DMS53 treated with DMSO at 0.1 percent for 48 hours (cell line): ENCODE results near the gene GJC2.
"Not testable (repeated sequence)": the region's sequence is repeated elsewhere in the genome, so short reads cannot be mapped to it uniquely, and the experiment has no call there.

ENCODE experiments used
- DNase-seq: peaks from one replicate; lab custom pipeline; 2025; ENCODE audit not compliant: unreplicated experiment; lab: John Stamatoyannopoulos, UW

The GJC2 gene

GRCh38 chr1:228170666-228171065 lies 20.9 kb downstream of the GJC2 start:
- no peak for DNase-seq

GRCh38 chr1:228171221-228171891 lies 21.6 kb downstream of the GJC2 start:
- no peak for DNase-seq

DNA sequence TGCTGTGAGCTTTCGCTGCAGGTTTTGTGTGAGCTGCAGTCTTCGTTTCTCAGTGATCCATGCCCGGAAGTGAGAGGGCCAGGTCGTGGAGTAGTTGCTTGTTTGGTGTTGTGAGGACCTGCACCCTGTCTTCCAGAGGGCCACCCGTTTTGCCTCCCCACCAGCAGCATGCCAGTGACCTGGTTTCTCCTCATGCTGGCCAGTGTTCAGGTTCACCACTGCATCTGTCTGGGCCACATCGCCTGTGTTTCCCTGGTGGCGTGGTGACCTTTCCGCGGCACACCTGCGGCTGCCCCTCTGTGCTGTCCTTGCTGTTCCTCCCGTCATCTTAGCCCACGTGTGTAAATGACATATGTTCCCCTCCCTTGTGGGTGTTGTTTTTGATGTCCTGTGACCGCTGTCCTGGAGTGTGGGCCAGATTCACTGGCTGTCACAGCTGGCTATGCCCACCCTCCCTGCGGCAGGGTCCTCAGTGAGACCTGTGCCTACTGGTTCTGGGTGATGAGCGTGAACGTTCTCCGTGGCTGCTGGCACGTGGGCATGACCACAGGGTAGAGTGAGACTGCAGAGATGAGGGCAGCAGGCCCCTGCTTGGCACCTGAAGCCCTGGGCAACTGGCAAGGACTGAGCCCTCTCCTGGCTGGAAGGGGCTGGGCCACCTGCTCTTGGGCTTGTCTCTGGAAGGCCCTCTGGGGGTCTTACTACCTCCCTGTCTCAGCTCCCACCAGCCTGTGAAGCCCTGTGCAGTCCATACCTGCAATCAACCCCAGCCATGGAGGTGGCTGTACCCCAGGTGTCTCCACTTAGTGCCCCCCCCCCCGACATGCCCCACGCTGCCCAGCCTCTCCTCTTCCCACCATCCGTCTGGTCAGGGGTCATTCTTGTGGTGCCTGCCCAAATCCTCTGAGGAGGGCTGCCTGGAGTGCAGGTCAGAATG lies 23.1 kb downstream of the GJC2 start:
- no peak for DNase-seq

DNA sequence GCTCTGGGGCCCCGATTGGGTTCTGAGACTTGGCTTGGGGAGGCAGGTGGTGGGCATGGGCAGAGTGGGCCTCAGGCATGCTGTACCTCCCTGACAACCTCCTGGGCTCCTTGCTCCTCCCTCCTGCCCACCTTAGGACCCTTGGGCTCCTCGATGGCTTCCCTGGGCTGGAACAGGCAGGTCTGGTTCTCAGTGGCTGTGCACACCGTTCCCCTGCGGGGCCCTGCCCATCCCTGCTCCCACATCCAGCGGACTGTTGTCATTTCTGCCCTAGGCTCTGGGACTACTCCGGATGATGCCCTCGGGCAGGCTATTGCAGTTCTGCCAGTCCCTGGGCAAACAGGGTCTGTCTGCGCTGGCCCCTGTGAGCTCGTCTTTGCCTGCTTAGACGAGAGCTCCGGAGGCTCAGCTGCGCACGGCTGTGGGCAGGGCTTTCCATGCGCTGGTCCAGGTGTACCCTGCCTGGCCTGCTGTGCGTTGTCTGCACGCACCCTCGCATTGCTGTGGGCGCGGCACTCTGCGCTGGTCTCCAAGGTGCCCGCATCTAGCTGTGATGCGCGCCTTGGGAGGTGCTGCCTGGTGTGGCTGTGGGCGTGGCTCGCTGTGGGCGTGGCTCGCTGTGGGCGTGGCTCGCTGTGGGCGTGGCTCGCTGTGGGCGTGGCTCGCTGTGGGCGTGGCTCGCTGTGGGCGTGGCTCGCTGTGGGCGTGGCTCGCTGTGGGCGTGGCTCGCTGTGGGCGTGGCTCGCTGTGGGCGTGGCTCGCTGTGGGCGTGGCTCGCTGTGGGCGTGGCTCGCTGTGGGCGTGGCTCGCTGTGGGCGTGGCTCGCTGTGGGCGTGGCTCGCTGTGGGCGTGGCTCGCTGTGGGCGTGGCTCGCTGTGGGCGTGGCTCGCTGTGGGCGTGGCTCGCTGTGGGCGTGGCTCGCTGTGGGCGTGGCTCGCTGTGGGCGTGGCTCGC lies 24.1 kb downstream of the GJC2 start:
- not testable (repeated sequence) for DNase-seq

- DNase-seq = no peak
Measured at GRCh38 chr1:228174482-228175315, 25.0 kb downstream of the GJC2 start.

- no peak for DNase-seq
Measured at GRCh38 chr1:228175316-228176023, 25.7 kb downstream of the GJC2 start.

GRCh38 chr1:228176024-228176395 lies 26.3 kb downstream of the GJC2 start:
- DNase-seq = no peak

DNA sequence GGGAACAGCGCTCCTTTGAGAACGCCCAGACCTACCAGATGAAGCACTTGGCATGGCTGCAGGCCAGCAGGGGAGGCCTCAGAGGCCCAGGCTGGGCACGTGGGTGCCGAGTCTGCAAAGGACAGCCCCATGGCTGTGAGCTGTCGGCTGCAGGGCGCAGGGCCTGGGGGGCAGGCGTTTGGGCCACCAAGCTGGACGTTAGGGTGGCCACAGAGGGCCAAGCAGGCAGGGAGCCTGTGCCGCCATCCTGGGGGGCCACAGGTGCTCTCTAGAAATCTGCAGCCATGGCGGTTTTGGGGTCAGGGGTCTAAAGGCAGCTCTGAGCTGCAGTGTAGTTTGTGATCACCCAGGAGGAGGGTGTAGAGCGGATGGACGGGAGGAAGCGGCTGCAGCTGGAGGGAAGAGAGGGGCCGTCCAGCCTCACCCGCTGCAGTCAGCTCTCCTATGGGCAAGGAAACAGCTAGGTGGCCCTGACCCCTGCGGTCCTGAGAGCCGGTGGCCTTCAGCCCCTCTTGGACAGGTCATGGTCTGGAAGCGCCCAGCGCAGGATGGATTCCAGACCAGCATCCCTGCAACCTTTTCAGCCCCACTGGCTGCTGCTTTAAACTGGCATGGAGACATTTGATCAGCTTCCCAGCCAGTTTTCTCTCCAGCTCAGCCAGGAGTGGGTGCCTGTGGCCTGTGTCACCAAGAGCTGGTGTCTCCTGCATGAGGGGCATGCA lies 26.9 kb downstream of the GJC2 start:
- no peak for DNase-seq

DNA sequence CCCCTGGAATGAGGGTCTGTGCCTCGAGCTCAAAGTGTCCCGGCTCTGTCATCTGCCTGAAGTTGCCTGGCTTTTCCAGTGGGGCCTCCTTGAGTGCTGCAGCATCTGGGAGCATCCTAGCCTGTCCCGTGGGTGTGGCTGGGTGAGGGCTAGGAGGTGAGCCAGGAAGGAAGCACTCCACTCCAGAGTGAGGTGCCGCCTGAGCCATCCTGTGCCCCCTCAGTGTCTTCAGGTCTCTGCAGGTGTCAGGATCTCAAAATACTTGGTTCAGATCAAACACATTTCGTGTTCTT lies 27.4 kb downstream of the GJC2 start:
- DNase-seq = no peak

GRCh38 chr1:228177721-228178710 lies 28.3 kb downstream of the GJC2 start:
- DNase-seq = no peak

- no peak for DNase-seq
Measured at GRCh38 chr1:228178737-228179684, 29.3 kb downstream of the GJC2 start.

GRCh38 chr1:228180271-228180958 lies 30.7 kb downstream of the GJC2 start:
- DNase-seq = no peak

GRCh38 chr1:228180959-228181644 lies 31.4 kb downstream of the GJC2 start:
- DNase-seq = no peak

- DNase-seq = no peak
Measured at GRCh38 chr1:228181645-228182034, 31.9 kb downstream of the GJC2 start.

DNA sequence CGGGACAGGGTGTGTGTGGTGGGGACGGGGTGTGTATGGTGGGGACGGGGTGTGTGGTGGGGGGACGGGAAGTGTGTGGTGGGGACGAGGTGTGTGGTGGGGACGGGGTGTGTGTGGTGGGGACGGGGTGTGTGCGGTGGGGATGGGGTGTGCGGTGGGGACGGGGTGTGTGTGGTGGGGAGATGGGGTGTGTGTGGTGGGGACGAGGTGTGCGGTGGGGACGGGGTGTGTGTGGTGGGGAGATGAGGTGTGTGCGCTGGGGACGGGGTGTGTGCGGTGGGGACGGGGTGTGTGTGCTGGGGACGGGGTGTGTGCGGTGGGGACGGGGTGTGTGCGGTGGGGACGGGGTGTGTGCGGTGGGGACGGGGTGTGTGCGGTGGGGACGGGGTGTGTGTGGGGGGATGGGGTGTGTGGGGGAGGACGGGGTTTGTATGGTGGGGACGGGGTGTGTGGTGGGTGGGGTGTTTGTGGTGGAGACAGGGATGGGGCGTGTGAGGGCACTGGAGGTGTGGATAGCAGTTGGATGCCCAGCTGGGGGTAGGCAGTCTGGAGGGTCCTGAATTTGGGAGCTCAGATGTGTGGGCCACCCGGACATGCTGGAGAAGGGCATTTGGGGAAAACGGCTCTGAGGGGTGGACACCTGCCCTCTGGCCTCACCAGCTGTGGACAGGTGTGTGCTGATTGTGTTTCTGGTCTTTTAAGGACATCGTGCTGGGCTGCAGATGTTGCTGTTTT lies 32.7 kb downstream of the GJC2 start:
- no peak for DNase-seq
